LoVo (cell line): Measurements from ENCODE around the gene SPRED1.
A peak's percentile ranks its signal among the peaks of the same experiment; 100 is the strongest.

Experiments
- DNase-seq: peaks from one replicate; pipeline ENCODE4 v3.0.0-alpha.2; 2016; ENCODE audit warnings: low spot score

Gene SPRED1

DNA sequence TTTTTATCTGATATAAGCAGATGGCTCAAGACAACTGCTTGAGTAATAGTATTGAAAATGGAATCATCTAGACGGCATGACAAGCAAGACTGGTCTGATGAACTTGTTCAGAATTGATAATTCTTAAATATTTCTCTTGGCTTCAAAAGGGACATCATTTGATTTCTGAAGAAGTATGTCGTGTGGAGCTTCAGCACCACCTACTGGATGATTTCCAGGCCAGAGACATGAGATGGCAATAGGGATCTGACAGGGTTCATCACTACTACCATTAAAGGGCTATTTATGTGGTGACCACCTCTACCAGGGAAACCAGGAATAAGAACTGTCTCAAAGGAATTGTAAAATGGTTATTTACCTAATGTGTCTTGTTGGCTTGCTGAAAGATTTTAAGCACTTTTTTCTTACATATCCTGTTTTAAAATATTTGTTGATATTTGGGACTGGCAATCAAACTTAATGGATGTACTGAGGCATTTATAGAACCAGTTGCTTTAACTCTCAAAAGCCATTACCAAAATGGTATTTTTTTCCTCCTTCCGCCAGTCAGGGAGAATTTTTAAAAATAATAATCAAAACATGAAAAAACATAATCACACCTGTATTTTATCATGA, 101.8 kb downstream of the SPRED1 start:
- peak; percentile 60 for DNase-seq

DNA sequence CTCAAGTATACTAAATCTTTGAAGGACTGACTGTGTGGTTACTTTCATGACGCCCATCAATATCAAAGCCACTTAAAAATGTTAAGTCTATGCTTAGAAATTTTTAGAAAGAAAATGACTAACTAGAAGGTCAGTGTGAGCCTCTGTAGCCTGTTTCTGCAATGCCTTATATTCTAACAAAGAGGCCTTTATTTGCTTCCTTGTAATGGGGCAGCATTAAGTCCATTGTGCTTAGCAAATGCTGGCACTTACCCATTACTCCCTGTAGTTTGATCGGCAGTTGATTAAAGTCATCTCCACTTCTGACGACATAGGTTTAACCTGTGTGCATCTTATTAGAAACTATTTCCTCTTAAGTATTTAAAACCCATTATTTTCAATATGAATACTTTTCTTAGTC, 109.7 kb downstream of the SPRED1 start:
- no peak for DNase-seq

DNA sequence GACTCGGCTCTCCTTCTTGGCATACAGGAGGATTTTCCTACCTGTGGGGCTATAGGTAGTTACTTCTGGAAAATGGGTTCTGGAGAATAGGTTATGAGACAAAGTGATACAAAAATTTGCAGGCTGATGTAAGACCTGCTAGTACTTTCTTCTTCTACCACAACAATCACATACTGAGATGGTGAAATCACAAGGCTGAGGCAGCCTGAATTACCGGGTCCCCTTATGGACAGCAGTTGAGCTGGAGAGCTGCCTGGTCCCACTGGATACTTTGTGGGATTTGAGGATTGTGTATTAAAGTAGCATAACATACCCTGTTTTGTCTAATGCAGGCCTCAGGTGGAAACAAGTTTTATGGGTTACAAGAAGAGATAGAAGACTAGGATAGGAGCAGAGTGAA, 114.8 kb downstream of the SPRED1 start:
- DNase-seq: no peak

DNA sequence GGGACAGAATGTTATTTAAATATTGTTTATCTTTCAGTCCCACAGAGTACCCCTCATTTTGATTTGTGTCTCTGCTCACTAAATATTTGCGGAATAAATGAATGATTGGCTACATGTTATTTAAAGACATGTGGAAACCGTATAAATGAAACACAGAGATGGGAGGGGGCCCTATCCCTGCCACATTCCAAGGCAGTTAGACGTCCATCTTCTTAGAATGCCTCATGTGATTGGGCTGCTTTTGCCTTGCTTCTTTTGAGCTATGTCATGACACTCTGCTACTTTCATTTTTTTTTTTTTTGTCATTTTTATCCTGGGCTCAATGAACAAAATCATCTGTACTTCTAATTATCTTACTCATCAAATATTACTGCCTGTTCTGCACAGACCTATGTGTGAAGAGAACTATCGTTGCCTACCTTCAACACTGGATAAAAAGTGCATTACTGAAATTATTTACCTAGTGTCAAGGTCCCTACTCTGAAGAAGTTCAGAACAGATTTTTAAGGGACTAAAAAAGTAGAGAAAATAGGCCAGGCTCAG, 117.4 kb downstream of the SPRED1 start:
- DNase-seq: no peak

DNA sequence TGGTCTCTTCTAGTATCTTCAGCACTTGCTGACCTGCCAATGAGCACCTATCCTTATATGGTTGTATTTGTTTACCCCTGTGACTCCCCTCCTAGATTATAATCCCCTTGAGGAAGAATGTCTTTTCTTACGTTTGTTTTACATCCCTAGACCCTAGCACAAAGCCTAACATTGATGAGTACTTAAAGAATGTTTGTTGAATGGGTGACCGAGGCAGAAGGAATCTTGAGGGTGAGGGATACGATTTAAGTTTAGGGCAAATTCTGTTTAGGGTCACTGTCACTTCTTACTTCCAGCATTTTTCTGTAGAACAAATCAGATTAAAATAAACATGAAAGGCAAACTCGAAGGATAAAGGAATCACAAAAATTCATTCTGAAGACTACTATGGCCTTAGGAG, 120.4 kb downstream of the SPRED1 start:
- DNase-seq: no peak

DNA sequence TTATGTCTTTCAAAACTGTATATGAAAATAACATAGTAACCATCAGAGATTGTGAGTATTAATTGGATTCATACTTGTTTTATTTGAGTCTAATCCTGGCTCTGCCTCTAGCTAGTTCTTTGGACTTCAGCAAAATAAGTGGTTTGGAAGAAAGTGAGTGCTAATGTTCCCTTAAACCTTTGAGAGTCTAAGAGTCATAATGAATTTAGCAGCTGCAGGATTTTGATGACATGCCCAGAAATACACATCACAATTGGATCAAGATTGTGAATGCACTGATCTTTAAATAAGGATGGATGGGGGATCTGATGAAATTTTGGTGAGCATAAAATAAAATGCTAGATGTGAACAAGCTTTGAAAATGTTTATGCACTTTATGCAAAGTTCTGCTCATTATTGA, 121.4 kb downstream of the SPRED1 start:
- no peak for DNase-seq

DNA sequence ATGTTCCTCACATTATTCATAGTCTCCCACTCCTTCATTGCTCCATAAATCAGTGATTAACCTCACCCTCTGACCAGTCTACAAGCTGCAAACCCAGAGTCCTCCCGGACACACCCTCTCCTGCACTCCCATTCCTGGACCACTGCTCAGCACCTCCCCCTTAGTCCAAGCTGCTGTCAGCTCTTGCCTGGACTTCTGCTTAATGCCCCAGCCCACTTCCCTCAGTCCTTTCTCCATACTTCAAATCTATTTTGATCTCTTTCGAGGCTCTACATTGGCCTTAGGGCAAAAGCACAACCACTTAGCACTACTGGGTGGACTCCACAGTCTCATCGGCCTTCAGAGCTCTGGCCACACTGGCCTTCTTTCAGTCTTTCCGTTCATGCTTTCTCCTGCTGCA, 121.9 kb downstream of the SPRED1 start:
- DNase-seq: no peak

DNA sequence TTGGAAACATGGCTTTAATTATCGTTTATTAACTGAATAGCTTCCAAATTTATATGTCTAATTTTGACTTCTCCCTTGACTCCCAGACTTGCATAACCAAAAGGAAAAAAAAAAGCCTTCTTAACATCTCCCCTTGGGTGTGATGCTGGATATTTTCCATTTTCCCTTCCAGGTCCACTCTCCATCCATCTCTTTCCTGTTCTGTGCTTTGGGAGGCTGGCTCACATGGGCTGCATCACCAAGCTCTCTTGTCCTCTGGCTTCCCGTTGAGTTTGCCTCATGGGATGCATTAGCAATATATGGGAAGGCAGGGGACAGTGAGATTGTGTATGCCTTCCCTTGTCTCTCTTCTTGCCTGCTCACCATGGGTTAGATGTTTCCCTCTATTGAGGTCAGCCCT, 123.4 kb downstream of the SPRED1 start:
- DNase-seq: no peak

DNA sequence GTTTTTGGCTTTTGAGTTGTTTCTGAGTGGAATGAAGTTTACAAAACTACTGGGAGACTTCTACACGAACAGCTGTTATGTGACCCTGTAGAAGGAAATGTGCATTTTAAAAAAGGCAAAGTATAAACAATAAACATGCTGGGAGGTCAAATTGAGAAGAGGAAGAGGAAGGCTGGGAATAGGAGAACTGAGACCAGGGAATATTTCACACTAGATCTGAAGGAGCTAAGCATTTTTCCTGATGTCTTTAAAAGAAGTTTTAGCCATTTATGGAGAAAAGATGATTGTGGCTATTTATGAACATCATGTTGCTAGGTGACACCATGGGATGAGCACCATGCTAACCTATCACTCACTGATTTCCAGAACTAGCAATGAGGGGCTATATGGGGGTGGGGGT, 125.0 kb downstream of the SPRED1 start:
- no peak for DNase-seq

DNA sequence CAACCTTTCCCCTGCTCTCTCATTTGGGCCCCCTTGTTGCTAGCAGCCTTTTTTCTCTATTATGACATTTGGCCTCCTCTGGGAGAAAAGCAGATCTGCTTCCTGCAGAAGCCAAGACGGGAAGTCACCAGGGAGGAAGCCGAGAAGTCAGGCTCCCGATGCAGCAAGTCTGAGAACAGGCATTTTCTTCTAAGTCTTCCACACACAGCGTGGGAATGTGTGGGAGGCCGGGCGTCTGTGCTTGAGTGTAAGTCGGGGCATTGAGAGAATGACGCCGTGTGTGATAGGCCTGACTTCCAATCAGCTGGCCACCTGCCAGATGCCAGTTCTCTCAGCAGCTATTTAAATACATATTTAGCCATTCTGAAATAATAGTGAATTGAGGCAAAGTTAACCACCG, 125.5 kb downstream of the SPRED1 start:
- no peak for DNase-seq

DNA sequence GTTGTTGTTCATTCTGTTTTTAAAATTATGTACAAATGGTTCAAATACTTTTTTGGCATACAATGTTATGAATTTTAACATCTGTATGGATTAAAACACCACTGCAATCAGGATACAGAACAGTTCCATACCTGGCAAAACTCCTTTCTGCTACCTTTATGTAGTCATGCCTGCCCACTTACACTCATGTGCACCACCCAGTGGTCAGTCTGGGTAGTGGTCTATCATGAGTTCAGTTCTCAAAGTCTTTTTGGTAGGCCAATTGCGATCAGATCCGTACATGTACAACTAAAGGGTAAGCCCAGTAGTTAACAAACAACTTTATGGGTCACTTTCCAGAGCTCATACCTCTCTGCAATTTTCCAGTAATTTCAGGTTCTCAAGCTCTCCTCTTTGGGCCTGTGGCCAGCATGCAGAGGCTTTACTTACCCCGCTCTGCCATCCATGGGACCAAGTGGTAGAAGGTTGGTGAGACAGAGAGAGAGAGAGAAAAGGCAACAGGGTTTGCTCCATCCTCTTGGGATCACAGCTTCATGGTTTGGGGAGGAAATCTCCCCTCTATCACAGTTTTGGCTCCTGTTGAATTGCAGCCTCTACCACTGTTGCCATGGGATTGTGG, 137.4 kb downstream of the SPRED1 start:
- peak; percentile 66 for DNase-seq

DNA sequence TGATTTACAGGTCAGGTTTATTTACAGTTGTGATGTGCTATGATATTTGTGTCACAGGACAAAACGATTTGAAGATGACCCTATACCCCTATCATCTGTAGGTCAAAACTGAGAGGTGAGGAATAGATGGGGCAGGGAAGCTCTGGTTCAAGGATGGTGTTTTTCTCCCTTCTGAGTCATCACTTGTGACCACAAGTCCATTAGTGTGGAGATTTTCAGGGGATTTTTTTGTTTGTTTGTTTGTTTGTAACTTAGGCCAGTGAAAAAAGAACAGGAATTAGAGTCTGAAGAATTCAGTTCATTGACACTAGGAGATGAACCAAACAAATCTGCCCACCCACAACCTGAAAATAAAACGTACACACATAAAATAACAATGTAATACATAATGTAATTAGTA, 138.6 kb downstream of the SPRED1 start:
- DNase-seq: no peak

DNA sequence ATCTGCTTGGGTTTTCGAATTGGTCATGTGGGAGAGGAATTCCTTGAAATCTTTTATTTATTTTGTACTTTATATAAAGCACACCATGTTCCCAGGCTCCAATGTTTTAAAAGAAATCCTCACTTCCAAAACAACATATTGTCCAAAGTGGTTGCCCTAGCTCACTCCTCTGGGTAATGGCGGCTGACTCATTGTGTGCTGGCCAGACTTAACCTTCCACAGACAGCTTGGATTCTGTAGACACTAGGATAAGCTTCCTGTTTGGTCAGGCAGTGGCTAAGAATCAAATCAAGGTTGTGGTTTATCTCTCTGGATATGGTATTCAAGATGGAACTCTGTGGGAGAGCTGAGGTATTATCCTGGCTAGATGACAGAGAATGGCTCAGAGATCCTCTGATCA, 145.5 kb downstream of the SPRED1 start:
- peak; percentile 49 for DNase-seq

DNA sequence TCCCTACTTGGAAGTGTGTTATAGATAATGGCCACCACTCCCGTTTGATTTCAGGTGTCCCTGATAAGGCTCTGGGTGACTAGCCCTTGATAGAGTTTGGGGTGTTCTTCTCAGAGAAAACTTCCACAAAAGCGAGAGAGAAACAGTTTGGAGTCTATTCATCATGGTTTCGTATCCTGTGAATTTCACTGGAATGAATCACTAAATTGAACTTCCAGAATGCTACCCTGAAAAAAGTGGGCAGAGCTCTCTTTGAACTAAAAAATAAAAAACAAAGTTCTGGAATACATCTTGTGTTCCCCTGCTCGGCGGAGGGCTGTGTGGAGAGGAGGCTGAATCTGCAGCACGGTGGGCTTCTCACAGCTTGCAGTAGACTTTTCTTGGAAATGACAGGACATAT, 148.5 kb downstream of the SPRED1 start:
- no peak for DNase-seq

DNA sequence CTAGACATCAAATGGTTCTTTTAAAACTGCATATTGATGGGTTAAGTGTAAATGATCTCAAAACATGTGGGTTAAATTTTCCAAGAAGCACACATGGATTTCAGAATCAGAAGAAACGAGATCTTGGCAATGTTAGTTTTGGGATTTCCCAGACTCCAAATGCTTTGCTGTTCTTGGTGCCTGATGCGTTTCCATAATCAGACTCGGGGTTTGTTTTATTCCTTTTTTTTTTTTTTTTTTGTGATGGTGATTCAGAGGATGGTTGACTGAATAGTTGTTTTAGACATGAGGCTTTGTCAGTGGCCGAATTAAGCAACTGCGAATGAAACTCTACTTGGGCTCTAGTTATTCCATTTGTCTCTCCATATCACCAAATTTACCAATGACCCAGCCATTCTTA, 149.1 kb downstream of the SPRED1 start:
- no peak for DNase-seq

DNA sequence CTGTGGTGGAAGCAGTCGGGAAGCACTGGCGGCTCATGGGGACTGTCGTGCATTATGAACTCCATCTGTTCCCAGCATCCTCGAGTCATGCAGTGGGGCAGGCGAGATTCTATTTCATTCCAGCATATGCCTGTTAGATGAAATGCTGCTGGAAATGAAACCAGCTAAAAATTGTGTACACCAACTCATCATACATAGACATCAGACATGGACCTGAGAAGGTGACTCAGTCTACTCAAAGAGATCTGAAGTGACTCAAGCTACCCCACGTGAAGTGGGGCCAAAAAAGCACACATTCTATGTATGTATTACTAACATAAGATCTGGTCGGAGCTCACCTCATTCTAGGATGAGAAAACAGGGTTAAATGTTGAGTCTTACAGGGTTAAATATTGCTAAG, 153.8 kb downstream of the SPRED1 start:
- DNase-seq: no peak
